Uterus (tissue), 2 donors: ENCODE measurements around the gene RNU1-1.
"Not testable (repeated sequence)": the region's sequence is repeated elsewhere in the genome, so short reads cannot be mapped to it uniquely, and the experiment has no call there.

Experiments used
- CTCF ChIP-seq, 4 experiments: fragments of 200-600 bp in 2 of 4; fragments of 450-650 bp in 2 of 4; sonication (generic) in 2 of 4; IDR thresholded peaks; one replicate each; pipeline ENCODE4 v1.5.1; 2016 to 2019; ENCODE audit warnings: antibody characterized with exemption in 4 of 4, mild to moderate bottlenecking in 2 of 4, moderate library complexity in 1 of 4
- POLR2A ChIP-seq, 2 donors: fragments of 450-650 bp; IDR thresholded peaks; one replicate each; pipeline ENCODE4 v1.6.1; 2016; ENCODE audit warnings: antibody characterized with exemption in 2 of 2, mild to moderate bottlenecking in 1 of 2, moderate library complexity in 1 of 2

DNA sequence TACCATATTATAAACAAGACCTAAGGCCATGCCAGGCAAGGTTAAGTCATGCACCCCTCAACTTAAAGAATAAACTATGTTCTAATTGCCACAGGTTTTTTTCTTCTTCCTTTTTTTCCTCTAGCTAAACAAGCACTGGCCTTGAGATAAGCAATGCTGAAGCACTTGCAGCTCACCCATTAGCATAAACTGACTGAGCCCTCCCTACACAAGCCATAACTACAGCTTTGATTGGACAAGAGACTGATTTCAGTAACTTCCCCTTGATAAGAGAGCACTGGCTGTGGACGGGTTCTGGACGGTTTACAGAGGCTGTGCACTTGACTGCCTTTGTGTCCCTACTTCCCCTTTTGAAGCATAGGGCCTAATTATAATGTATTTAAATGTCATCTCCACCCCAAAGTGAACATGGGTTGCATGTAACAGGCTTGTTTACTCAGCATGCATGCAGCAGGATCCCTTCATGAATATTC, 26.4 kb upstream of the RNU1-1 start:
- not testable (repeated sequence) for TF ChIP-seq CTCF, POLR2A (IDR thresholded peaks at IDR 0.05)
